ENCODE data around the gene STAMBPL1. TPM values are rescaled to one million over a fixed set of nuclear protein-coding genes. Genes with fewer than 3 reads are reported as not detected.

STAMBPL1 gene
- total RNA-seq, 1 donor from 2014 or later, result 4.1 TPM

DNA sequence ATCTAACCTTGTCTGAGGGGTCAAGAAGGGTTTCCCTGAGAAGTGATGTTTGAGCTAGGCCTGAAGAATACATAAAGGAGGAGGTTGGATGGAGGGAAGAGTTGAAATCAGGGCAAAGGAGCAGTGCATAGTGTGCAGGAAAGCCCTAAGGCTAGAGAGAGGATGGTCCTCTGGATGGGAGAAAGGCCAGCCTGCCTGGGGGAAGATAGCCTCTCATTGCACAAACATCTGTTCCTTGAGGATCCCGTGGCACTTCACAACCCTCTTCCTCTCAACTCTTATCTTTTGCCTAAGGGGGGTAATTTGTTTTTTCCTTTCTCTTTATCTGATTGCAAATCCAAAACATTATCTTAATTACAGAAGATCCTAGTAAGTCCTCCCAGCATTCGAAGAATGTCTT is 35.7 kb downstream of the STAMBPL1 start:
- no peak for DNase-seq (ENCODE audit: low read depth, low spot score)
- Mint-ChIP-seq H3K27ac (ENCODE audit: unreplicated experiment) (no peak overlapping the region), H3K27me3 (ENCODE audit: low read depth) (no peaks in the 10 kb centered on the region), H3K4me3 (no peak overlapping the region), H3K36me3 (ENCODE audit: low read depth) (no peaks in the 10 kb centered on the region), H3K4me1 (peaks cover 23% of the 10 kb centered on the region), H3K9me3 (no peaks in the 10 kb centered on the region)
- TF ChIP-seq, protein P1, sequence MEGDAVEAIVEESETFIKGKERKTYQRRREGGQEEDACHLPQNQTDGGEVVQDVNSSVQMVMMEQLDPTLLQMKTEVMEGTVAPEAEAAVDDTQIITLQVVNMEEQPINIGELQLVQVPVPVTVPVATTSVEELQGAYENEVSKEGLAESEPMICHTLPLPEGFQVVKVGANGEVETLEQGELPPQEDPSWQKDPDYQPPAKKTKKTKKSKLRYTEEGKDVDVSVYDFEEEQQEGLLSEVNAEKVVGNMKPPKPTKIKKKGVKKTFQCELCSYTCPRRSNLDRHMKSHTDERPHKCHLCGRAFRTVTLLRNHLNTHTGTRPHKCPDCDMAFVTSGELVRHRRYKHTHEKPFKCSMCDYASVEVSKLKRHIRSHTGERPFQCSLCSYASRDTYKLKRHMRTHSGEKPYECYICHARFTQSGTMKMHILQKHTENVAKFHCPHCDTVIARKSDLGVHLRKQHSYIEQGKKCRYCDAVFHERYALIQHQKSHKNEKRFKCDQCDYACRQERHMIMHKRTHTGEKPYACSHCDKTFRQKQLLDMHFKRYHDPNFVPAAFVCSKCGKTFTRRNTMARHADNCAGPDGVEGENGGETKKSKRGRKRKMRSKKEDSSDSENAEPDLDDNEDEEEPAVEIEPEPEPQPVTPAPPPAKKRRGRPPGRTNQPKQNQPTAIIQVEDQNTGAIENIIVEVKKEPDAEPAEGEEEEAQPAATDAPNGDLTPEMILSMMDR (conservative IDR thresholded peaks at IDR 0.05), result no peak

DNA sequence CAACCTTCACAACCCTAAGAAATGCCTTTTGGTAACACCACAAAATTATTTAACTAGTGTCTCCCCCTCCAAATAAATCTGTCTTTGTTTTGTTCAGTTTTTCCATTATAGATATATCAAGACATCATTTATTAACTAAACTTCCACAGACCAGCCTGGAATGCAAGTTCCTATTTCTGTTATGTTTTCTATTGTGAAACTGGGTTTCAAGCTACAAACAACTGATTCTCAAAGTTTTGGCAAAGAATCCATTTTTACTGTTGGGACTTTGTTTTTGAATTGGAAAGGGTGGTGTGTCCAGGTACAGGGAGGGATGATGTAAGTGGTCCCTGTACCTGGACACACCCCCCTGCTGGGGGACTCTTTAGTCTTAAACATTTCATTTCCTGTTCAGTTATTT is 36.2 kb downstream of the STAMBPL1 start:
- no peak for DNase-seq (ENCODE audit: low read depth, low spot score)

DNA sequence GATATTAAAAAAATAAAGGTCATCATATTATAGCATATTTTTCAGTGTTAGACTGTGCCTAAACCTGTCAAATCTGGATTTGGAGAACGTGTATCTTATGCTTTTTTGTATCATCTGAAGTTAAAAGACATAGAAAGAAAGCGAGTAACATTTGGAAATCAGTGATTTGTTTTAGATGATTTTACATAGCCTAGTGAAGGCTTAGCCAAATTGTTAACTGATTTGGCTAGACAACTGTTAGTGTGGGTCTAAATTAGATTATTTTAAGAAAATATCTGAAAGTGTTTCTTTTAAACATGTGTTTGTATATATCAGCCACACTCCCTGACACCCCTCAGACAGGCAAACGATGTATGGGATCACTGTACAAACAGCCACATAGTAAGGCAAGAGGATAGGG is 36.9 kb downstream of the STAMBPL1 start:
- H3K27ac Mint-ChIP-seq (ENCODE audit: unreplicated experiment), result no peak overlapping the region
- no peaks in the 10 kb centered on the region for H3K9me3 Mint-ChIP-seq
- peaks cover 28% of the 10 kb centered on the region for H3K4me1 Mint-ChIP-seq
- H3K27me3 Mint-ChIP-seq (ENCODE audit: low read depth), result no peaks in the 10 kb centered on the region
- DNase-seq (ENCODE audit: low read depth, low spot score), result no peak
- H3K36me3 Mint-ChIP-seq (ENCODE audit: low read depth), result no peaks in the 10 kb centered on the region
- H3K4me3 Mint-ChIP-seq, result no peak overlapping the region
- TF ChIP-seq, protein P1 (conservative IDR thresholded peaks at IDR 0.05), result no peak

More for the DNA sequence above, 36.2 kb downstream of the STAMBPL1 start:
- no peaks in the 10 kb centered on the region for H3K36me3 Mint-ChIP-seq (ENCODE audit: low read depth)
- no peaks in the 10 kb centered on the region for H3K9me3 Mint-ChIP-seq
- TF ChIP-seq, protein P1 (conservative IDR thresholded peaks at IDR 0.05), result no peak
- no peak overlapping the region for H3K27ac Mint-ChIP-seq (ENCODE audit: unreplicated experiment)
- H3K27me3 Mint-ChIP-seq (ENCODE audit: low read depth), result no peaks in the 10 kb centered on the region
- no peak overlapping the region for H3K4me3 Mint-ChIP-seq
- H3K4me1 Mint-ChIP-seq, result peaks cover 26% of the 10 kb centered on the region

DNA sequence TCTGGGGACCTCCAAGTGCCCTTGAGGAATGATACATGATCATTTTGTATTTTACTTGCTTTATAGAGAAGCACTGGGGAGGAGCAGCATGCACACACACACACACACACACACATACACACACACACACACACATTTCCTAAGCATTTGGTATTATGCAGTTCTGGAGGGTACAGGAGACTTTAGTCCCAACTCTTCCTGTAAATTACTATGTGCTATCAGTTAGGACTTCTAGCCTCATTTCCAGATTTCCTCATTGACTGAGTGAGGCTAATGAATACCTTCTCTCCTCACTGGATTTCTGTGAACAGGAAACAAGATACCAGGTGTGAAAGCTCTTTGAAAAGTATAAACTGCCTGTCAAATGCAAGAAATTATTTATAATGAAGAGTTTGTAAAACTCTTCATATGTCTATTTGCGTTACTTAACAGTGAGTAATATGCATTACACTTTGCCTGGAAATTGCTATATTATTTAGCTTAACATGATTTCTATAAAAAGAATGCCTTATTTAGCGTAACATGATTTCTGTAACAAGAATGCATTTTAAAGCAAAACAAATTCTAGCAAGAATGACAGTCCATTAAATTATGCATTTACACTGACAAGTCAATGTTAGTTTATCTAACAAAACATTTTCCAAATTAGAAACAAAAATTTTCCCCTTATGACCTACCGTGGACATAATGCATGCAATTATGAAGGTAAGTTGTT is 38.3 kb downstream of the STAMBPL1 start:
- H3K36me3 Mint-ChIP-seq (ENCODE audit: low read depth), result no peaks in the 10 kb centered on the region
- H3K27me3 Mint-ChIP-seq (ENCODE audit: low read depth), result no peaks in the 10 kb centered on the region
- H3K4me1 Mint-ChIP-seq, result peaks cover 17% of the 10 kb centered on the region
- no peak overlapping the region for H3K4me3 Mint-ChIP-seq
- H3K27ac Mint-ChIP-seq (ENCODE audit: unreplicated experiment), result no peak overlapping the region
- H3K9me3 Mint-ChIP-seq, result no peaks in the 10 kb centered on the region
- TF ChIP-seq, protein P1 (conservative IDR thresholded peaks at IDR 0.05), result no peak
- DNase-seq (ENCODE audit: low read depth, low spot score), result no peak

DNA sequence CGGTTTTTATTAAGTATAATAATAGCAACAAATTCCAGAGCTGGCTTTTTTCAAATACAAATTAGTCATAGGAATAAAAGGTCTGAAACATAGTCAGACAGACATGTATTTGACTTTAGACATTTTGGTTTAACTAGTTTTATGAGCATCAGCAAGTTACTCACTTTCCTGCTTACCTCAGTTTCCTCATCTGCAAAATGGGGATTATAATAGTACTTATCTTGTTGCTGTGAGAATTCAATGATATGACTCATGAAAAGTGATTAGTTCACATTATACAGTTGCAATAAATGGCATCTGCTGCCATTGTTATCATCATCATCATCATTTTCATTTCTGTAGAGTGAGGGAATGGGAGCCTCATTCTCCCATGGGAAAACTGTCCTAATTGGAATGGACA is 39.0 kb downstream of the STAMBPL1 start:
- peaks cover 12% of the 10 kb centered on the region for H3K4me1 Mint-ChIP-seq
- no peak for DNase-seq (ENCODE audit: low read depth, low spot score)
- H3K36me3 Mint-ChIP-seq (ENCODE audit: low read depth), result no peaks in the 10 kb centered on the region
- no peaks in the 10 kb centered on the region for H3K27me3 Mint-ChIP-seq (ENCODE audit: low read depth)
- TF ChIP-seq, protein P1 (conservative IDR thresholded peaks at IDR 0.05), result no peak
- H3K4me3 Mint-ChIP-seq, result no peak overlapping the region
- H3K9me3 Mint-ChIP-seq, result no peaks in the 10 kb centered on the region
- H3K27ac Mint-ChIP-seq (ENCODE audit: unreplicated experiment), result no peak overlapping the region
